Karpas-422 (cell line): Measurements from ENCODE around the gene PLB1. TPM values are rescaled to one million over a fixed set of nuclear protein-coding genes. Genes with fewer than 3 reads are reported as not detected.
"Not testable (repeated sequence)": the region's sequence is repeated elsewhere in the genome, so short reads cannot be mapped to it uniquely, and the experiment has no call there.

ENCODE experiments used
- DNase-seq: peaks from one replicate; pipeline ENCODE4 v3.0.0-alpha.2; 2015
- H2AFZ ChIP-seq: fragments of 200-600 bp; sonication (generic); 2 replicates; pipeline ENCODE4 v1.6.1; 2014; ENCODE audit warnings: antibody characterized with exemption, low read length, mixed read lengths
- H3K27ac ChIP-seq: fragments of 200-600 bp; sonication (generic); 2 replicates; pipeline ENCODE4 v1.5.1; 2014; ENCODE audit warnings: mild to moderate bottlenecking, low read length, moderate library complexity
- H3K27me3 ChIP-seq: fragments of 200-600 bp; sonication (generic); 2 replicates; pipeline ENCODE4 v1.6.1; 2014; ENCODE audit warnings: low read length, mixed read lengths
- H3K36me3 ChIP-seq: fragments of 200-600 bp; sonication (generic); 2 replicates; pipeline ENCODE4 v1.6.1; 2014; ENCODE audit warnings: low read length, mixed read lengths; ENCODE audit not compliant: insufficient read depth
- H3K4me1 ChIP-seq: fragments of 200-600 bp; sonication (generic); 2 replicates; pipeline ENCODE4 v1.6.1; 2014; ENCODE audit warnings: mild to moderate bottlenecking, low read length, mixed read lengths
- H3K4me2 ChIP-seq: fragments of 200-600 bp; sonication (generic); 2 replicates; pipeline ENCODE4 v1.6.1; 2014; ENCODE audit warnings: low read length, low read depth, mild to moderate bottlenecking; ENCODE audit not compliant: poor library complexity, severe bottlenecking
- H3K4me3 ChIP-seq: fragments of 200-600 bp; sonication (generic); 2 replicates; pipeline ENCODE4 v1.5.1; 2014; ENCODE audit warnings: mild to moderate bottlenecking, antibody characterized with exemption, low read length, mixed read lengths
- H3K79me2 ChIP-seq: fragments of 200-600 bp; sonication (generic); 2 replicates; pipeline ENCODE4 v1.6.1; 2014; ENCODE audit warnings: mild to moderate bottlenecking, low read length, mixed read lengths
- H3K9ac ChIP-seq: fragments of 200-600 bp; sonication (generic); 2 replicates; pipeline ENCODE4 v1.6.0; 2014; ENCODE audit warnings: low read length
- H3K9me2 ChIP-seq: fragments of 200-600 bp; sonication (generic), shearing (Covaris generic); replicated peaks from 2 replicates; pipeline ENCODE4 v1.6.0; 2014; ENCODE audit warnings: mild to moderate bottlenecking, low read length, moderate library complexity; ENCODE audit not compliant: insufficient read depth
- H3K9me3 ChIP-seq: fragments of 300-700, 200-600 bp; sonication (generic); 2 replicates; pipeline ENCODE4 v1.6.1; 2014; ENCODE audit warnings: low read length, mixed read lengths
- H4K20me1 ChIP-seq: fragments of 200-600 bp; sonication (generic); 2 replicates; pipeline ENCODE4 v1.6.1; 2014; ENCODE audit warnings: mild to moderate bottlenecking, antibody characterized with exemption, low read length, low read depth; ENCODE audit not compliant: insufficient read depth
- total RNA-seq: library from RNA; depleted of rRNA; stranded (reverse); fragments of >200 nt; shearing (Covaris generic); gene quantifications from 2 replicates; pipeline ENCODE4 v1.2.3, GENCODE V29; 2014; ENCODE audit warnings: low replicate concordance

PLB1 gene
- total RNA-seq, 1 experiment from 2014 or later: not detected

GRCh38 chr2:28547223-28547860, 51.5 kb downstream of the PLB1 start:
- DNase-seq: no peak
- no peaks in the 10 kb centered on the region for H3K79me2 ChIP-seq
- no peaks in the 10 kb centered on the region for H3K9me3 ChIP-seq
- H3K27ac ChIP-seq: no peak overlapping the region
- no peaks in the 10 kb centered on the region for H3K4me1 ChIP-seq
- H3K9me2 ChIP-seq: no peaks in the 10 kb centered on the region
- H3K9ac ChIP-seq: no peak overlapping the region
- no peak overlapping the region for H2AFZ ChIP-seq
- H3K27me3 ChIP-seq: no peaks in the 10 kb centered on the region
- no peak overlapping the region for H3K4me3 ChIP-seq
- H3K36me3 ChIP-seq: no peaks in the 10 kb centered on the region
- H3K4me2 ChIP-seq: no peak overlapping the region
- H4K20me1 ChIP-seq: no peaks in the 10 kb centered on the region

- Histone ChIP-seq H3K9ac (no peak overlapping the region), H4K20me1 (no peaks in the 10 kb centered on the region), H2AFZ (no peak overlapping the region), H3K79me2 (no peaks in the 10 kb centered on the region), H3K9me3 (no peaks in the 10 kb centered on the region), H3K27ac (no peak overlapping the region), H3K9me2 (no peaks in the 10 kb centered on the region), H3K4me2 (no peak overlapping the region), H3K4me1 (no peaks in the 10 kb centered on the region), H3K4me3 (no peak overlapping the region), H3K36me3 (no peaks in the 10 kb centered on the region), H3K27me3 (no peaks in the 10 kb centered on the region)
- no peak for DNase-seq
Measured at GRCh38 chr2:28547906-28548600, 52.2 kb downstream of the PLB1 start.

DNA sequence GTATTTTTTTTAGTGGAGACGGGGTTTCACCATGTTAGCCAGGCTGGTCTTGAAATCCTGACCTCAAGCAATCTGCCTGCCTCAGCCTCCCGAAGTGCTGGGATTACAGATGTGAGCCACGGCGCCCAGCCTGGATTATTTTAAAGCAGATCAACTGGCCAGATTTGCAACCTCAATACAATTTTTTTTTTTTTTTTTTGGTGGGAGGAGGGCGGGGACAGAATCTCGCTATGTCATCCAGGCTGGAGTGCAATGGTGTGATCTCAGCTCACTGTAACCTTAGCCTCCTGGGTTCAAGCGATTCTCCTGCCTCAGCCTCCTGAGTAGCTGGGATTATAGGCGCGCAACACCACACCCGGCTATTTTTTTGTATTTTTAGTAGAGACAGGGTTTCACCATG, 54.5 kb downstream of the PLB1 start:
- H3K4me1 ChIP-seq, H3K27ac ChIP-seq, H3K9me3 ChIP-seq, H3K79me2 ChIP-seq, H4K20me1 ChIP-seq, H3K27me3 ChIP-seq, H3K4me3 ChIP-seq, H3K9ac ChIP-seq, H2AFZ ChIP-seq, H3K9me2 ChIP-seq, H3K4me2 ChIP-seq, H3K36me3 ChIP-seq, DNase-seq: not testable (repeated sequence)

DNA sequence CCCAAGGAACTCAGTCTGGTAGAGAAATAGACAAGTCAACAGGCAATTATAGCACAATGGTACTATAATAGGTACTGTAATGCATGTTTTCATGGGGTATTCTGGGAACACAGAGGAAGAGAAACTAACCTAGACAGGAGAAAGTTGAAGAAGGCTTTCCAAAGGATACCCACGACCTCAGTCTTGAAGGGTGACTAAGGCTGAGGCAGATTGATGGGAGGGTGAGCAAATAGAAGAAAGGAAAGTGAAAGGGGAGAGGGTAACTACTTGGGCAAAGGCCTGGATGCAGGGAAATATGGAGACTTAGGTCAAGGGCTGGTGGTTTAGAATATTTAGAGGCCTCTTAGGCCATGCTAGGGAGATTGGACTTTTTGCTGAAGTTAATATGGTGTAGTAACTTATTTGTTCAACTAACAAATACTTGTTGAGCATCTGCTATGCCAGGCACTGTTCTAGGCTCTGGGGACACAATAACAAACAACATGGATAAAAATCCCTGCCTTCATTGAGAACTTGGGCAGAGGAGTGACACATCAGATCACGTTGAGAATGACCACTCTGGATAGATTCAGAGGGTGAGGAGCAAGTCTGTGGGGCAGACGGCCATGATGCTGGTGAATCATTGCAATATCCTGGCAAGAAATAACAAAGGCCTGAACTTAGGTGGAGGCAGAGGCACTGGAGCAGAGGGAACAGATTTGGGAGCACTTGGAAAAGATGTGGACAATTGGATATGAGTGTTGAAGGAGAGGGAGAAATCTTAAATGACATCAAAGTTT, 56.4 kb downstream of the PLB1 start:
- Histone ChIP-seq H2AFZ (no peak overlapping the region), H3K79me2 (no peaks in the 10 kb centered on the region), H3K4me1 (no peaks in the 10 kb centered on the region), H3K27me3 (no peaks in the 10 kb centered on the region), H4K20me1 (no peaks in the 10 kb centered on the region), H3K4me3 (no peak overlapping the region), H3K36me3 (no peaks in the 10 kb centered on the region), H3K9ac (no peak overlapping the region), H3K27ac (no peak overlapping the region), H3K9me3 (no peaks in the 10 kb centered on the region), H3K9me2 (no peaks in the 10 kb centered on the region), H3K4me2 (no peak overlapping the region)
- no peak for DNase-seq

DNA sequence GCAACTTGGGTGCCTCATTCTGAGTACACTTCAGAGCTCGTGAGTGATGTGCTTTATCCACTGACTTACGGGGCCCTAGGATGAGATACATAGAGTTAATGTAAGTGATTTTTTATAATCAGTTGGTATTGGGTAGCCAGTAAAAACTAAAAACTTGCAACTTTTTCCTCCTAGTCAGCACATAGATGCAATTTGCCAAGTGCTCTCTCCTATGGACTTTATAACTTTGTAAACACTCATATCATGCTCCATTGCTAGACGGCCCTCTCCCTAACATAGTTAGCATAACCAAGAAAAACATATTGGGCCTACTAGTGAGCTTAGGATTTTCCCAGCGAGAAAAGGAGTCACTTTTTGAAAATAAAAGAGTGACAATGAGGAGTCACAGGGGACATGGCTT, 60.4 kb downstream of the PLB1 start:
- Histone ChIP-seq H3K79me2 (no peaks in the 10 kb centered on the region), H4K20me1 (no peaks in the 10 kb centered on the region), H3K36me3 (no peaks in the 10 kb centered on the region), H3K9me3 (no peaks in the 10 kb centered on the region), H3K4me3 (no peak overlapping the region), H3K9ac (no peak overlapping the region), H3K27me3 (no peaks in the 10 kb centered on the region), H3K4me2 (no peak overlapping the region), H2AFZ (no peak overlapping the region), H3K4me1 (no peaks in the 10 kb centered on the region), H3K27ac (no peak overlapping the region), H3K9me2 (no peaks in the 10 kb centered on the region)
- DNase-seq: no peak

DNA sequence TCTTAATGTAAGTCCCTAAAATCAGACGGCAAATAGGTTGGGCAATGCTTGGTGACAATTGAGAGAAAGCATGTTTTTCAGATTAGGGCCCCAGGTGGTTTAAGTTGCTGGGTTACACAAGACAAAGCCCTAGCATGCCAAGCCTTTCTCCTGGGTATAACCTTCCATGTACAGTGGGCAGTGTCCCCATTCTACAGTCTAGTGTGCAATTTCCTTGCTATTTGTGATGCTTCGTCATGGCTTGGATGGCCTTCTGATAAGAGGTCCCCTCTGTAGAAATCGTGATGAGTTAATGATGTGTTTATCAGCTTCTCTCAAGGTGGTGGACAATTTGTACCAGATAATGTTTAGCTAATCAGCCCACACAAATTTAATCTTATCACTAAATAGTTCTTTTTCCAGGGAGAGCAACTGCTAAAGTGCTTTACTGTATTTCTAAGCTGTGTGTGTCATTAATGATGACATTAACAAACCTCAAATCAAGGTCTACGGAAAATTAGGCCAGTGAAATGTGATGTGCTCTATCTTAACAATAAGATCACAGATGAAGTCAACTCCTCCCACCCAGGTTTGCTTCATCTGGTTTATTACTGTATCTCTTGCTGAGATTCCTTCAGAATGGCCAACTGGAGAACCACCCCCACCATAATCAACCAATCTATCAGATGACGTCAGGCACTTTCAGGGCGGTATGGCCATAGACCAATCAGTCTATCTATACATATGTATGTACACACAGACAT, 61.7 kb downstream of the PLB1 start:
- H3K4me2 ChIP-seq: no peak overlapping the region
- H3K4me1 ChIP-seq: no peaks in the 10 kb centered on the region
- no peaks in the 10 kb centered on the region for H3K36me3 ChIP-seq
- H2AFZ ChIP-seq: no peak overlapping the region
- DNase-seq: no peak
- H3K27ac ChIP-seq: no peak overlapping the region
- no peak overlapping the region for H3K4me3 ChIP-seq
- no peak overlapping the region for H3K9ac ChIP-seq
- no peaks in the 10 kb centered on the region for H3K9me3 ChIP-seq
- no peaks in the 10 kb centered on the region for H3K27me3 ChIP-seq
- H4K20me1 ChIP-seq: no peaks in the 10 kb centered on the region
- H3K9me2 ChIP-seq: no peaks in the 10 kb centered on the region
- H3K79me2 ChIP-seq: no peaks in the 10 kb centered on the region

DNA sequence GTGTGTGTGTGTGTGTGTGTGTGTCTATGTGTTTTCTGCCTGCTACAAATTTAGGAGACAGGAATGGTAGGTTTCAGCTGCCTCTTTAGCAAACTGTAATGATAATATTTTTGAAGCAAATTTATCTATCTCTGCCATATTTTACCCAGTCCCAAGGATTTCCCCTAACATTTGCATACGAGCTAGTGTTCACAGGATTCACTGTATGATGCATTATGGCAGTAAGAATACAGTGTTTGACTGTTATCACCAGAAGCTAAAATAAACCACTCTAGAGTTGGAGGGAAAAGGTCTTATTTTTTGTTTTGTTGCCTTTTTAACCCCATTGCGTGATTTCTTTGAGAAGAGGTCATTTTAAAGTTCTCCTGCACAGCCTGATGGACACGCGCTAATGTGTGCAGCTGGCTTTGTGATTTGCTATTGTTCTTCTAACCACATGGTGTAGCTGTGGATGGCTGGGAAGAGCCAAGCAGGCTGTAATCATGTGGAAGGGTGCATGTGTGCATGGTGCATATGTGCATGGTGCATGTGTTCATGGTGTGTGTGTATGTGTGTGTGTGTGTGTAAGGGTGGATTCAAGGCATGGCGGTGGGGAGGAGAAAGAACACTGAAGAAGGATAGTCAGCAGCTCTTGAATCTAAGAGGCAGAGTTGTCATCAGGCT, 62.4 kb downstream of the PLB1 start:
- no peaks in the 10 kb centered on the region for H3K79me2 ChIP-seq
- no peaks in the 10 kb centered on the region for H3K9me3 ChIP-seq
- DNase-seq: no peak
- H2AFZ ChIP-seq: no peak overlapping the region
- no peak overlapping the region for H3K9ac ChIP-seq
- H3K9me2 ChIP-seq: no peaks in the 10 kb centered on the region
- no peaks in the 10 kb centered on the region for H3K27me3 ChIP-seq
- H4K20me1 ChIP-seq: no peaks in the 10 kb centered on the region
- no peak overlapping the region for H3K27ac ChIP-seq
- no peak overlapping the region for H3K4me3 ChIP-seq
- H3K36me3 ChIP-seq: no peaks in the 10 kb centered on the region
- H3K4me2 ChIP-seq: no peak overlapping the region
- H3K4me1 ChIP-seq: no peaks in the 10 kb centered on the region
